IPS-NIHi7 (cell line): ENCODE results near the gene CDH13.

ENCODE experiments used
- DNase-seq: peaks from one replicate; pipeline ENCODE4 v3.0.0; 2012; ENCODE audit warnings: mixed read lengths; ENCODE audit errors: extremely low spot score

Gene CDH13

GRCh38 chr16:83574388-83574787 is 947.6 kb downstream of the CDH13 start:
- DNase-seq, result peak; percentile 71

DNA sequence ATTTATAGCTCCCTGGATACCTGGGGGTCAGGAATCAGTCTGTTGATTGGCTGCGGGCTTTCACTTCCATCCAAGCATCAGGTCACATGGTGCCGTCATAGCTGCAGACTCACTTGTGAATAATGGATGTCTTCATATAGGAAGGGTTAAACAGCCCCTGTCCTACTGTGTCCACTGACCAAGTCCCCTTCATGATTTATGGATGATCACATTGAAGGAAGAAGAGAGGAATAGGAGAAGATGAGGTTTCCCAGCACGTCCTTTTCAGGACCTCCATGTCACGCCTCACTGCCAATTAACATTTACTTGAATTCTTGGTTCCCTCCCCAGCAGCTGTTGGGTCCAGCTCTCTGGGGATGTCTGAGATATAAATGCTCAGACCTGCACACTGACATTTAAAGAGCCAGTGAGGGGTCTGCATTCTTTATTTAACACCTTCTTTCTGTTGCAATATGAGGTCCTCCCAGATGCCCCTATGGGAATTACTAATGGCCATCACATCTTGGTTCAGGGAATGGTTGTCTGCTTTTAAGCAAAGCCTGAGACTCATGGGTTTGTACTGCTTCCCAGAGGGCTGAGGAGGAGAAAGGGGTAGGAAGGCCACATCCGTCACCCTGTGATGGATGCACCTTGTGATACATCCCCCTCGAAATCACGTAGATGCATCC is 950.4 kb downstream of the CDH13 start:
- no peak for DNase-seq

- no peak for DNase-seq
Measured at GRCh38 chr16:83578171-83578570, 951.4 kb downstream of the CDH13 start.

GRCh38 chr16:83579027-83579426 is 952.3 kb downstream of the CDH13 start:
- DNase-seq, result no peak

GRCh38 chr16:83579436-83579835 is 952.7 kb downstream of the CDH13 start:
- no peak for DNase-seq

DNA sequence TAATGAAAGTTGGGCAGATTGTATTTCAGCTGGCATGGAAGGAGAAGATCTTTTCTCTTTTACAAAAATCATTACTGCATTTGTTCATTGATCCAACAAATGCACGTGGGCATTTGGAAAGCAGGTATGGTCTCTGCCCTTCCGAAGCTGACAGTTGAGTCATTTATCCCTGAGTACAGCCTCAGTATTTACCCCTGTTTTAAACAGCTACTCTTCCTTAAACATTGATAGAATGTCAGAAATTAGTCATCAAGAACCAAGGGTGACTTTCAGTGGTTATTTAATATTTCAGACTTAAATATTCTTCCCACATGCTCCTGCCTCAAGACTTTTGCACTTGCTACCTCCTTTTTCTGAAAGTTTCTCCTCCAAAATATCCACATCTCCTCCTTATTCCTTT is 954.3 kb downstream of the CDH13 start:
- DNase-seq, result no peak

DNA sequence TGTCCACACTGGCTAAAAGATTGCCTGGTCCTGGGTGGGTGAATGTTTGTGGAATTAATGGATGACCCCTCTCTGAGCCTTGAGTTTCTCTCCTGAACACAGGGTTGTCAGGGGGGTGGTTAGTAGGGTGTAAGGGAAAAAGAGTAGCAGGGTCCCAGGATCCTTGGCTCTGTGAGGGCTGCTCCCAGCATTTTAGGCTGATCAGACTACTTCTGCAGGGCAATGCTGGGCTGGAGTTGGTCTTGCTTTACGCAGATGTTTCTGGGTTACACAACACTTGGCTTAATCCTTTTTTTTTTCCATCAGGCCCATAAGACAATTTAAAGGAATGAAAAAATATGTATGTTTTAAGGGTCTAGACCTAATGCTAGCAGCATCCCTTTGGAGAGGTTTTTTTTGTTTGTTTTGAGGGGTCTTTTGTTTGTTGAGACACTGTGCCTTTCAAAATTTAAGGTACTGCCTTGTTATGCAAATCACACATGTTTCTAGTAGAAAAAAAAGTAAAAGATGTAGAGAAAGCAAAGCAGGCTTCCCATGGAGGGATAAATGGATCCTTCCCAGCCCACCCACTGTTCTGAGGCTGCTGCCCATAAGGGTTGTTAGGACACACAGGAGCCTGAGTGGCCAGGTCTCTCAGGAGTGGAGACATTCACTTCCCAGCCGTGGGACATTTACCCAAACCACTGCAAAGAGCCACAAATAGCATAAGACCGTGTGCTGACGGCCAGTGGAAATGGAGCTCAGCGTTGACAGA is 955.4 kb downstream of the CDH13 start:
- no peak for DNase-seq

DNA sequence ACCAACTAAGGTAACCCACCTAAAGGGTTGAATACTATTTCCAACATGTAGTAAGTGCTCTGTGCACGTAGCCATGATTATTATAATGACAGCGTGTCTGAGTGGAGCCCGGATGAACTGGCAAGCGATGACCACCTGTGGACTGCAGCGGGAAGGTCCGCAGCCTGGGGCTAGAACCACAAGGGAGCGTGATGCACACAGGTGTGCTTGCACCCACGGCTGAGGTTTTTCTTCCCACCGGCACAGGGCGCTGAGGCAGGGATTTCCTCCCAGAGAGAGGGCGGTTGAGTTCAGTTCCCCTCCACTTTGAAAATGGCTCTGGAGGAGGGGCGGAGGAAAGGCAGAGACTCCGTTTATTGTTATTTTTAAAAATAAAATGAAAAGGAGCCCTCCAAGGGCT is 959.3 kb downstream of the CDH13 start:
- no peak for DNase-seq

- DNase-seq, result no peak
Measured at GRCh38 chr16:83586461-83587200, 959.9 kb downstream of the CDH13 start.

GRCh38 chr16:83587201-83587600 is 960.4 kb downstream of the CDH13 start:
- no peak for DNase-seq

DNA sequence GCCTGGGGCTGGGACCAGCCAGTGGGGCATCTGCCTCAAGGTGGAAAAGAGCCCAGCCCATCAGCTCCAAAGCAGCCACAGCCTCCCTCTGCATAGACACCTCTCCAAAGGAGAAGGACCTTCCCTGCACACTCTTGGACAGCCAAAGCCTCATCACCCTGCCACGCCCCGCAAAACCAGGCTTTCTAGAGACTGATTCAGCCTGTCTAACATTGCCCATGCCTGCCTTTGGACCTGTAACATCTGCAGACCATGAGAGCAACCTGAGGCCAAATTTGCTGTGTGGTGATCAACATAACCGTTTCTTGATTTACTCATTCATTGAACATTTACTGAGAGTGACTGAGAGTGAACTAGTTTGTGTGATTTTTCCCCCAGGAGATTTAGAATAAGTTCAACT is 961.3 kb downstream of the CDH13 start:
- DNase-seq, result no peak

- DNase-seq, result no peak
Measured at GRCh38 chr16:83589576-83589975, 962.8 kb downstream of the CDH13 start.

GRCh38 chr16:83592778-83593177 is 966.0 kb downstream of the CDH13 start:
- no peak for DNase-seq

DNA sequence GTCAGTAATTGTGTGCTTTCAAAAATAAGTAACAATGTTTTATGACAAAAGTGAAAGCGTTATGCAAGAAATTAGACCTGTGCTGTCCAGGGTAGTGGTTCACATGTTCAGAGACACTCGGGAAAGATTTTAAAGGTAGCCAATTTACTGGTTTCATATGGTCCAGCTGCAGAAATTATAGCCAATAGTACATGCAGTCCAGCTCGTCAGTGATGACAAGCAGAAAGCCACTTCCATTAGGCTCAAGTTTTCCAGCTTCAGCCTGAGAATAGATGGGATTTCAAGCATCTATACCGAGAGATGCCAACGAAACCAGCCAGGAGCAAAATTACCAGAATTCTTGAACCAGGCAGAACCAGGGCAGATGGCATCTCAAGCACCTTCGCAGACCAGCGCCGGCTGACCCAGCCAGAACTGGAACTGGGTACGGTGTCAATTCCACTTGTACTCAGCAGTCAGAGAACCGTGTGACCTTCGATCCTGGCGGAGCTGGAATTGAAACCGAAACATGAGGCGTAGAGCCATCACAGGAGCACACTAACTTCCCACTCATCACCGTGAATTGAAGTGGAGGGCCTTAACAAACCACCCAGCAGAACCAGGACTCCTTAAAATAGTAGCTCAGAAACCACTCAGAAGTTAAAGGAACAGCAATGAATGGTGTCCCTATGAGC is 973.2 kb downstream of the CDH13 start:
- no peak for DNase-seq

DNA sequence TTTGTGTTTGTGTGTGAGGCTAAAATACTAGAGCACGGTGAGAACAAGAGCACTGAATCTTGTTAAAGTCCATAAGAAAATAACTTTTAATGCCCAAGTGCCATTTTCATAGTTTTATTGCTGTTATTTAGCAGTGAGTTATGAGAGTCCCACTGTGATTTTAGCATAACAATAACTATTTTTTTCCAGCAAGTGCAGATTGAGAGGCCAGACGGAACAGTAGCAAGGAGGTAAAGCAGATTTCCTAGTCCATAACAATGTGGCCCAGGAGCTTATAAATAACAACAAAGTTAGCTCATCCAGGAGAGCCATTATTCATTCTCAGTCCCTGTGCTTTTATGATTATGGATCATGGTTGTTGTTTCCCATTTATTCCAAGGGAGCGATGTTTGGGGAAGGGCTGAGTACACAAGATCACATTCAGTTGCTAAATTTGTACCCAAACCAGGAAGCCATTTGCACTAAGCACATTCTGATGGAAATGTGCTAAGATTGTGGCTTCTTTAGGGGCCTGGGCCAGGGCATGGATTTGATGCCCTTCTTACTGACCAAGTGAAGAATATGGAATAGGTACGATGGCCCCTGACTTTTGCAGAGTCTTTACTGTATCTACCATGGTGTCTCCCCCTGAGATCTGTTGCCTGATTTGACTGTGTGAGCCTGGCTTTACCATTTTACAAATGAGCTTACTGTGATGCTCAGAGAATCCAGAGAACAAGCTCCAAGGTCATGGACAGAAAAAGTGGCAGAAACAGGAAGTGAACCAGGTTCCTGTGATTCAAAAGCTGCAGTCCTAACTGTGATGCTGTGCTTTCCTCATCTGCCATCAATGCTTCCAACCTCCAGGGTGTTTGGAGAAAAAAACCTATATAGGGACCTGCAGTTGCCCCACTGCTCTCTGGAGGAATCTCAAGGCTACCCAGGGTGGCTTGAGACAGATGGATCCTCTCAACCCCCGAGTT is 976.3 kb downstream of the CDH13 start:
- no peak for DNase-seq

GRCh38 chr16:83603723-83604570 is 977.2 kb downstream of the CDH13 start:
- DNase-seq, result no peak

DNA sequence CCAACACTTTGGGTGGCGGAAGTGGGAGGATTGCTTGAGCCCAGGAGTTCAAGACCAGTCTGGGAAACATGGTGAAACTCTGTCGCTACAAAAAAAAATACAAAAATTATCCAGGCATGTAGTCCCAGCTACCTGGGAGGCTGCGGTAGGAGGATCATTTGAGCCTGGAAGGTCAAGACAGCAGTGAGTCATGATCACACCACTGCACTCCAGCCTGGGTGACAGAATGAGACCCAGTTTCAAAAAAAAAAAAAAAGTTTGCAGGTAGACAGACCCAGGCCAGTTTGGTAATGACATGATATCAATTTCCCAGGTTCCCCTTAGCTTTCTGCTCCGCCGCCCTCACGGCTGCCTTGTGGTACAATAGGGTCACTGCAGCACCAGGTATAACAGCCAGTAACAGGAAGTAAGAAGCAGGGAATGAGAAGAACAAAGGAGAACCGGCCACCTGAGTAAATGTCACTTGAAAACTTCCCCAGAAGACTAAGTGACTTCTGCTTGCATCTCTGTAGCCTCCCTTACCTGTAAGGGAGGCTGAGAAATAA is 979.8 kb downstream of the CDH13 start:
- DNase-seq, result no peak

DNA sequence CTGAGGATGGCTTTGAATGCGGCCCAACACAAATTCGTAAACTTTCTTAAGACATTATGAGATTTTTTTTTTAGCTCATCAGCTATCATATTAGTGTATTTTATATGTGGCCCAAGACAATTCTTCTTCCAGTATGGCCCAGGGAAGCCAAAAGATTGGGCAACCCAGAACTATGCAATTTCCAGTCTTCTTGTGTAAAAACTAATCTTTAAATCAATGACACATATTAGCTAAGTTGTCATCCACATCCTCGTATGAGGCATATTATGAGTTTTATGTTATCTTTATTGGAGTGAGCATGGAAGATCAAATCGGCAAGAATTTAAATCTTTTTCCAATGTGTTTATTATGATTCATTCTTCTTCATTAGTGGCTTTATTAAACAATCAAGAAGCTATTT is 982.4 kb downstream of the CDH13 start:
- no peak for DNase-seq

GRCh38 chr16:83615141-83615952 is 988.6 kb downstream of the CDH13 start:
- no peak for DNase-seq
